Neural cell (in vitro differentiated cells): ENCODE results near the gene PKN1. TPM values are rescaled to one million over a fixed set of nuclear protein-coding genes. Genes with fewer than 3 reads are reported as not detected.

Experiments
- H2AFZ ChIP-seq: fragments of 200-600, 300-800 bp; sonication (generic), shearing (Covaris generic); 2 replicates; pipeline ENCODE4 v1.6.0; 2014; ENCODE audit warnings: low read depth, mild to moderate bottlenecking, antibody characterized with exemption, low read length, moderate library complexity
- H3F3A ChIP-seq: fragments of 200-600 bp; shearing (Covaris generic); 2 replicates; pipeline ENCODE4 v1.6.1; 2016; ENCODE audit warnings: mild to moderate bottlenecking, moderate library complexity, mixed read lengths, antibody characterized with exemption, low read length; ENCODE audit not compliant: insufficient read depth, poor library complexity, severe bottlenecking
- H3K27ac ChIP-seq: fragments of 200-600, 300-800 bp; sonication (generic), shearing (Covaris generic); 2 replicates; pipeline ENCODE4 v1.5.1; 2014; ENCODE audit warnings: mild to moderate bottlenecking, low read length, moderate library complexity
- H3K27me3 ChIP-seq: fragments of 300-800, 200-600 bp; sonication (generic), shearing (Covaris generic); 2 replicates; pipeline ENCODE4 v1.6.0; 2014; ENCODE audit warnings: mild to moderate bottlenecking, low read depth, low read length, moderate library complexity; ENCODE audit not compliant: insufficient read depth
- H3K36me3 ChIP-seq: fragments of 300-800, 200-600 bp; sonication (generic), shearing (Covaris generic); 2 replicates; pipeline ENCODE4 v1.5.1; 2014; ENCODE audit warnings: mild to moderate bottlenecking, antibody characterized with exemption, low read length, moderate library complexity; ENCODE audit not compliant: insufficient read depth
- H3K4me2 ChIP-seq: fragments of 300-800, 200-600 bp; sonication (generic), shearing (Covaris generic); 2 replicates; pipeline ENCODE4 v1.6.0; 2014; ENCODE audit warnings: mild to moderate bottlenecking, low read length
- H3K4me3 ChIP-seq: fragments of 300-800, 200-600 bp; sonication (generic), shearing (Covaris generic); 2 replicates; pipeline ENCODE4 v1.5.1; 2014; ENCODE audit warnings: mild to moderate bottlenecking, low read length, moderate library complexity
- H3K79me2 ChIP-seq: fragments of 200-600 bp; shearing (Covaris generic); replicated peaks from 2 replicates; pipeline ENCODE4 v1.6.0; 2014; ENCODE audit warnings: mild to moderate bottlenecking, low read length, moderate library complexity; ENCODE audit not compliant: insufficient read depth
- H3K9ac ChIP-seq: fragments of 300-800, 200-600 bp; sonication (generic), shearing (Covaris generic); 2 replicates; pipeline ENCODE4 v1.6.1; 2016; ENCODE audit warnings: mild to moderate bottlenecking, low read length, mixed read lengths
- H3K9me2 ChIP-seq: fragments of 200-600 bp; shearing (Covaris generic); 2 replicates; pipeline ENCODE4 v1.6.1; 2016; ENCODE audit warnings: mild to moderate bottlenecking, low read length, mixed read lengths; ENCODE audit not compliant: insufficient read depth
- H3K9me3 ChIP-seq: fragments of 200-600, 300-800 bp; sonication (generic), shearing (Covaris generic); 2 replicates; pipeline ENCODE4 v1.6.1; 2016; ENCODE audit warnings: mild to moderate bottlenecking, mixed run types, low read length, moderate library complexity, mixed read lengths
- H4K20me1 ChIP-seq: fragments of 200-600 bp; shearing (Covaris generic); 2 replicates; pipeline ENCODE4 v1.6.1; 2016; ENCODE audit warnings: mild to moderate bottlenecking, mixed run types; ENCODE audit not compliant: insufficient read depth
- CTCF ChIP-seq: fragments of 450-650 bp; IDR thresholded peaks from 2 replicates; pipeline ENCODE4 v1.5.1; 2014; ENCODE audit warnings: antibody characterized with exemption, mild to moderate bottlenecking, moderate library complexity; ENCODE audit not compliant: poor library complexity, severe bottlenecking
- EP300 ChIP-seq: fragments of 450-650 bp; conservative IDR thresholded peaks from 2 replicates; pipeline ENCODE4 v1.6.1; 2014; ENCODE audit warnings: antibody characterized with exemption, mild to moderate bottlenecking, moderate library complexity; ENCODE audit not compliant: poor library complexity, severe bottlenecking
- EZH2 ChIP-seq: fragments of 200-600, 300-800 bp; shearing (Covaris generic), sonication (generic); IDR thresholded peaks from 2 replicates; pipeline ENCODE4 v1.6.1; 2014; ENCODE audit warnings: antibody characterized with exemption, low read length, borderline replicate concordance, mild to moderate bottlenecking; ENCODE audit not compliant: insufficient read depth, poor library complexity, severe bottlenecking
- MXI1 ChIP-seq: fragments of 450-650 bp; conservative IDR thresholded peaks from 2 replicates; pipeline ENCODE4 v1.6.1; 2014; ENCODE audit warnings: antibody characterized with exemption, mild to moderate bottlenecking; ENCODE audit not compliant: poor library complexity, severe bottlenecking
- POLR2AphosphoS5 ChIP-seq: IDR thresholded peaks from 2 replicates; pipeline ENCODE4 v1.6.1; 2012
- RAD21 ChIP-seq: fragments of 450-650 bp; conservative IDR thresholded peaks from 2 replicates; pipeline ENCODE4 v1.6.1; 2014; ENCODE audit warnings: antibody characterized with exemption, mild to moderate bottlenecking, moderate library complexity
- SMC3 ChIP-seq: fragments of 450-650 bp; conservative IDR thresholded peaks from 2 replicates; pipeline ENCODE4 v1.6.1; 2014; ENCODE audit warnings: antibody characterized with exemption, mild to moderate bottlenecking, moderate library complexity; ENCODE audit not compliant: poor library complexity
- TAF1 ChIP-seq: IDR thresholded peaks from 2 replicates; pipeline ENCODE4 v1.6.1; 2012; ENCODE audit warnings: low read depth
- polyA plus RNA-seq: library from polyadenylated mRNA; depleted of rRNA; stranded (reverse); fragments of >200 nt; gene quantifications from 2 replicates; pipeline ENCODE4 v1.2.3, GENCODE V29; 2014
- TF ChIP-seq, protein P1 (sequence below): IDR thresholded peaks from 2 replicates; pipeline ENCODE4 v1.6.1; 2012; ENCODE audit warnings: borderline replicate concordance

The PKN1 gene
- polyA plus RNA-seq, 1 donor from 2014 or later = 64.4 TPM

- Histone ChIP-seq H3K4me2 (no peak overlapping the region), H4K20me1 (no peaks in the 10 kb centered on the region), H3K9me2 (no peaks in the 10 kb centered on the region), H3K79me2 (no peaks in the 10 kb centered on the region), H3K36me3 (no peaks in the 10 kb centered on the region), H3K27me3 (no peaks in the 10 kb centered on the region), H3F3A (no peaks in the 10 kb centered on the region), H2AFZ (no peak overlapping the region), H3K9me3 (no peaks in the 10 kb centered on the region), H3K9ac (no peak overlapping the region), H3K27ac (no peak overlapping the region), H3K4me3 (no peak overlapping the region)
- no peak for TF ChIP-seq CTCF
These were observed 77.5 kb downstream of the PKN1 start for GRCh38 chr19:14510311-14511228.

DNA sequence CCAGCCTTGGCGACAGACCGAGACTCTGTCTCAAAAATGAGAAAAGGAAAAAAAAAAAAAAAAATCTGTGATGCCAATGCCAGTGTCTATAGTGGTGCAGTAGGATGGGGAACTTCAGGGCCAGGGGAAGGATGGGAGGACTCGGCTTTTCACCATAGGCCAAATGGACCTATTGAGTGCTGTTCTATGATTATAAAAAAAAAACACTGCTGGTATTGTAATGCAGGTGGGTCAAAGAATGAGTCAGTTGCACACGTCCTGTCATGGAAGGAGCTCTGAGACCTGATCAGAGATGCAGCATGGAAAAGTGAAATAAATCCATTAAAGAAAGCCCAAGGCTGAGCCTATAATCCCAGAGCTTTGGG is 78.1 kb downstream of the PKN1 start:
- no peak for TF ChIP-seq POLR2AphosphoS5
- no peak for TF ChIP-seq EZH2
- no peak for TF ChIP-seq CTCF
- no peak for TF ChIP-seq SMC3
- no peak for TF ChIP-seq MXI1
- TF ChIP-seq RAD21 = no peak
- no peak for TF ChIP-seq EP300
- no peak for TF ChIP-seq TAF1
- TF ChIP-seq, protein P1, sequence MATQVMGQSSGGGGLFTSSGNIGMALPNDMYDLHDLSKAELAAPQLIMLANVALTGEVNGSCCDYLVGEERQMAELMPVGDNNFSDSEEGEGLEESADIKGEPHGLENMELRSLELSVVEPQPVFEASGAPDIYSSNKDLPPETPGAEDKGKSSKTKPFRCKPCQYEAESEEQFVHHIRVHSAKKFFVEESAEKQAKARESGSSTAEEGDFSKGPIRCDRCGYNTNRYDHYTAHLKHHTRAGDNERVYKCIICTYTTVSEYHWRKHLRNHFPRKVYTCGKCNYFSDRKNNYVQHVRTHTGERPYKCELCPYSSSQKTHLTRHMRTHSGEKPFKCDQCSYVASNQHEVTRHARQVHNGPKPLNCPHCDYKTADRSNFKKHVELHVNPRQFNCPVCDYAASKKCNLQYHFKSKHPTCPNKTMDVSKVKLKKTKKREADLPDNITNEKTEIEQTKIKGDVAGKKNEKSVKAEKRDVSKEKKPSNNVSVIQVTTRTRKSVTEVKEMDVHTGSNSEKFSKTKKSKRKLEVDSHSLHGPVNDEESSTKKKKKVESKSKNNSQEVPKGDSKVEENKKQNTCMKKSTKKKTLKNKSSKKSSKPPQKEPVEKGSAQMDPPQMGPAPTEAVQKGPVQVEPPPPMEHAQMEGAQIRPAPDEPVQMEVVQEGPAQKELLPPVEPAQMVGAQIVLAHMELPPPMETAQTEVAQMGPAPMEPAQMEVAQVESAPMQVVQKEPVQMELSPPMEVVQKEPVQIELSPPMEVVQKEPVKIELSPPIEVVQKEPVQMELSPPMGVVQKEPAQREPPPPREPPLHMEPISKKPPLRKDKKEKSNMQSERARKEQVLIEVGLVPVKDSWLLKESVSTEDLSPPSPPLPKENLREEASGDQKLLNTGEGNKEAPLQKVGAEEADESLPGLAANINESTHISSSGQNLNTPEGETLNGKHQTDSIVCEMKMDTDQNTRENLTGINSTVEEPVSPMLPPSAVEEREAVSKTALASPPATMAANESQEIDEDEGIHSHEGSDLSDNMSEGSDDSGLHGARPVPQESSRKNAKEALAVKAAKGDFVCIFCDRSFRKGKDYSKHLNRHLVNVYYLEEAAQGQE = no peak
- Histone ChIP-seq H2AFZ (no peak overlapping the region), H3K4me3 (no peak overlapping the region), H3K79me2 (peaks cover 3% of the 10 kb centered on the region), H3K9me2 (no peaks in the 10 kb centered on the region), H3K4me2 (no peak overlapping the region), H3K9me3 (no peaks in the 10 kb centered on the region), H3K9ac (no peak overlapping the region), H4K20me1 (no peaks in the 10 kb centered on the region), H3K36me3 (no peaks in the 10 kb centered on the region), H3K27me3 (no peaks in the 10 kb centered on the region), H3F3A (no peaks in the 10 kb centered on the region), H3K27ac (no peak overlapping the region)
